HEK293 (cell line): ENCODE data around the gene ZBED3.

Experiments
- SP2 ChIP-seq: fragments of 450-650 bp; formaldehyde crosslinking; IDR thresholded peaks from 2 replicates; pipeline ENCODE4 v1.5.1; 2016; ENCODE audit warnings: missing biosample characterization, missing genetic modification characterization
- YY2 ChIP-seq: fragments of 450-650 bp; formaldehyde crosslinking; IDR thresholded peaks from 2 replicates; pipeline ENCODE4 v1.5.1; 2016; ENCODE audit warnings: missing biosample characterization, missing genetic modification characterization
- ZBTB1 ChIP-seq: fragments of 450-650 bp; formaldehyde crosslinking; IDR thresholded peaks from 2 replicates; pipeline ENCODE4 v1.5.1; 2016; ENCODE audit warnings: missing biosample characterization, missing genetic modification characterization
- ZNF169 ChIP-seq: fragments of 450-650 bp; formaldehyde crosslinking; IDR thresholded peaks from 2 replicates; pipeline ENCODE4 v1.5.1; 2016; ENCODE audit warnings: missing biosample characterization, missing genetic modification characterization
- ZNF24 ChIP-seq: fragments of 450-650 bp; formaldehyde crosslinking; IDR thresholded peaks from 2 replicates; pipeline ENCODE4 v1.5.1; 2016; ENCODE audit warnings: missing biosample characterization, missing genetic modification characterization
- ZNF362 ChIP-seq: fragments of 450-650 bp; formaldehyde crosslinking; IDR thresholded peaks from 2 replicates; pipeline ENCODE4 v1.5.1; 2016; ENCODE audit warnings: missing biosample characterization, missing genetic modification characterization
- ZNF544 ChIP-seq: fragments of 450-650 bp; formaldehyde crosslinking; IDR thresholded peaks from 2 replicates; pipeline ENCODE4 v1.5.0; 2017; ENCODE audit warnings: missing biosample characterization, missing genetic modification characterization
- ZNF555 ChIP-seq: fragments of 450-650 bp; formaldehyde crosslinking; conservative IDR thresholded peaks from 2 replicates; pipeline ENCODE4 v1.5.1; 2017; ENCODE audit warnings: missing biosample characterization, mild to moderate bottlenecking, missing genetic modification characterization, inconsistent platforms
- ZNF670 ChIP-seq: fragments of 450-650 bp; formaldehyde crosslinking; IDR thresholded peaks from 2 replicates; pipeline ENCODE4 v1.5.1; 2016; ENCODE audit warnings: missing biosample characterization, missing genetic modification characterization, low read depth
- ZNF704 ChIP-seq: fragments of 450-650 bp; formaldehyde crosslinking; IDR thresholded peaks from 2 replicates; pipeline ENCODE4 v1.5.1; 2016; ENCODE audit warnings: missing biosample characterization, missing genetic modification characterization
- ZNF792 ChIP-seq: fragments of 450-650 bp; formaldehyde crosslinking; IDR thresholded peaks from 2 replicates; pipeline ENCODE4 v1.5.1; 2016; ENCODE audit warnings: missing biosample characterization, missing genetic modification characterization
- TF ChIP-seq, protein P1 (sequence below): fragments of 450-650 bp; formaldehyde crosslinking; IDR thresholded peaks from 2 replicates; pipeline ENCODE4 v1.5.1; 2016; ENCODE audit warnings: missing biosample characterization, missing genetic modification characterization

GRCh38 chr5:77086368-77086688 is 757 bp downstream of the ZBED3 start:
- TF ChIP-seq SP2 (tag by site-specific recombination) (no peak), ZNF555 (tag by site-specific recombination) (no peak), ZNF792 (tag by site-specific recombination) (no peak), ZNF169 (tag by site-specific recombination) (no peak), ZNF670 (tag by site-specific recombination) (no peak), ZBTB1 (no peak), ZNF544 (tag by site-specific recombination) (no peak), ZNF704 (tag by site-specific recombination) (no peak), YY2 (tag by site-specific recombination) (no peak), ZNF24 (tag by site-specific recombination) (no peak), ZNF362 (no peak)
- TF ChIP-seq, protein P1, sequence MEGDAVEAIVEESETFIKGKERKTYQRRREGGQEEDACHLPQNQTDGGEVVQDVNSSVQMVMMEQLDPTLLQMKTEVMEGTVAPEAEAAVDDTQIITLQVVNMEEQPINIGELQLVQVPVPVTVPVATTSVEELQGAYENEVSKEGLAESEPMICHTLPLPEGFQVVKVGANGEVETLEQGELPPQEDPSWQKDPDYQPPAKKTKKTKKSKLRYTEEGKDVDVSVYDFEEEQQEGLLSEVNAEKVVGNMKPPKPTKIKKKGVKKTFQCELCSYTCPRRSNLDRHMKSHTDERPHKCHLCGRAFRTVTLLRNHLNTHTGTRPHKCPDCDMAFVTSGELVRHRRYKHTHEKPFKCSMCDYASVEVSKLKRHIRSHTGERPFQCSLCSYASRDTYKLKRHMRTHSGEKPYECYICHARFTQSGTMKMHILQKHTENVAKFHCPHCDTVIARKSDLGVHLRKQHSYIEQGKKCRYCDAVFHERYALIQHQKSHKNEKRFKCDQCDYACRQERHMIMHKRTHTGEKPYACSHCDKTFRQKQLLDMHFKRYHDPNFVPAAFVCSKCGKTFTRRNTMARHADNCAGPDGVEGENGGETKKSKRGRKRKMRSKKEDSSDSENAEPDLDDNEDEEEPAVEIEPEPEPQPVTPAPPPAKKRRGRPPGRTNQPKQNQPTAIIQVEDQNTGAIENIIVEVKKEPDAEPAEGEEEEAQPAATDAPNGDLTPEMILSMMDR (tag by site-specific recombination): no peak
